ENCODE data around the gene GADL1. TPM values are rescaled to one million over a fixed set of nuclear protein-coding genes. Genes with fewer than 3 reads are reported as not detected.
A peak's percentile ranks its signal among the peaks of the same experiment; 100 is the strongest.

GADL1 gene
- polyA plus RNA-seq, 3 donors = 2.3 to 4.2 (median 4.1) TPM

- no peak for DNase-seq
Measured at GRCh38 chr3:30760737-30761136, 133.7 kb downstream of the GADL1 start.

DNA sequence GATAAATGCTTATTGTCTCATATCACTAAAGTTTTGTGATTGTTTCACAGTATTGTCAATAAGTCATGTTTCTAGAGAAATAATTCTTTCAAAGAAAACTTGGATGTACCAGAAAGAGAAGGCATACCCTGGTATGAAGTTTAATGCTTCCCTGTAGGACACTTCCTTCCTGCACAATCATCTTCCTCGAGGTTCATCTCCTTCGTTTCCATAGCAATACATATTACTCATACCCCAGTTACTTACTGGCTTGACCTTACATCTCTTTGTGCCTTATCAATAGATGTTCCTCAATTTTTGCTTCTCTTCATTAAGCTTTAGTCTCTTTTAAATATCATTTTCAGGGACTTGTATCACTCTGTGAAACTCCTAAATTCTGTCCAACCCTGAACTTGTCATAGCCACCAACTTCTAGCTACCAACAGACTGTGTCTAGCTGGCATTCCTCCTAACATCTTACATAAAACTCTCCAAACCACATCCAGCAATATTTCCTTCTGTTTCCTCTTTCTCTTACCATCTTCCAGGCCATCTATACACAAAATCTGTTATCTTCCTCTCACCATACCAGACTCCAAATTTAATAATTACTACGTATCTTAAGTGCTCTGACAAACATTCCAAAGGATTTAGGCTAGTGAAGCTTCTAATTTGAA lies 134.3 kb downstream of the GADL1 start:
- DNase-seq = no peak

- no peak for DNase-seq
Measured at GRCh38 chr3:30756218-30756617, 138.2 kb downstream of the GADL1 start.

GRCh38 chr3:30754426-30754825 lies 140.0 kb downstream of the GADL1 start:
- no peak for DNase-seq

GRCh38 chr3:30753766-30754165 lies 140.7 kb downstream of the GADL1 start:
- no peak for DNase-seq

DNA sequence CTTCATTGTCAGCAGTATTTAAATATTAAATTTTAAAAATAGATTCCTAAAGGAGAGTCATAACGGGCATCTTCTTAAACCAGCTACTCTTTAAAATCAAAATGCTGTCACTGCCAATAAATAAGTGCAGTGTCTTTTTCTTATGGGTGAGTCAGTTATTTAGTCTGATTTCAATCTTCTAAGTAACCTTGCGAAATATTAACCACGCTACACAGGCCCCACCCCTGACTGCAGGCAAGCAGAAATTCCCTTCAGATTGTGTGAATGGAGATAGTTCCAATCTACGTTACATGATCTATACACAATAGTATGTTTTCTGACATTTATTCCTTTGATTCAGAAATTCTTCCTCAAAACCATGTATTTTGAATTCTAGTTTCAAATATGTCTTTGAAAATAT lies 141.5 kb downstream of the GADL1 start:
- DNase-seq = no peak

DNA sequence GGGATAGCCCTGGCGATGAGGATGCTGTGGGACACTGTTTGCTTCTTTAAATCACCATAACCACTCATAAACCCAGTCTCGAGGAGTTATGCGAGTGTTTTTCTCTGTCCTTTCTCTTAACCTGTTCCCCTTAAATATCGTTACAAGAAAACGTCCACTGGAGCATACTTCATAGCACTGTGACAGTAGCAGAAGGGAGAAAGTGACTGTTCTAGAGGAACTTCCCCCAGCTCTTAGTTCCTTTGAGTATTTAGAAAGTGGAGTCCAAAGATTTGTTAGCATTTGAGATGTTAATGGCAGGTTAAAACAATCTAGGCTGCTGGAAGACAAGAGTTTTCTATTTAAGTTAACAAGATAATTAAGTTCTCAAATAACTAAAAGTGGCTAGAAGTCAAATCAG lies 142.0 kb downstream of the GADL1 start:
- no peak for DNase-seq

DNA sequence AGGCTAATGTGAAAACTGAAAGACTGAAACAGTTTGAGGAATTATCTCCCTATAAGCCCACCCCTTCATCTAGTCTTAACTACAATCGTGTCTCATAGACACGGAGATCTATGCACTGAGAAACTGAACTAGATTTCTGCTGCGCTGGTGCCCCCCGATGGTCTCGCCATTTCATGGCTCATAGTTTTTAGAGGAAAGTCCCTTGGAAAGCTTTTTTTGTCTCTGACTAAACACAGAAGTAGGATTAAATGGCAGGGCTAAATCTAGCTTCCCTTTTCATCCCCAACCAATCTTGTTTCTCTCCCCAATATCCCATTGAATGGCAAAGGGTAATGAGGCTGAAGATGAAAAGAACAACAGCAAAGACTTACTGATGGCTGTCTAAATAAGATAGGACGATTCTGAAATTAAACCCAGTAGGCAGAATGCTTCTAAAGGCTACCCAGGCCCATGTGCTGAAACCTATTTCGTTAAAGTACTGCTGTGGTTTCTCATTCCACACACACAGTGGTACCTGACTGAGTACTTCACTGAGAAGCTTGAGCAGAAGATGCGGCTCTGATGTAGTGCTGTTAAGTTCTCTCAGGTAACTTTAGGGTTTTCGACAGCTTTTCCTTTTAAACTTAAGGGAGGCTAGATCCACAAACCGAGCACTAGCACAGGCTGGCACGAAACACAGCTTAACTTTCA lies 142.7 kb downstream of the GADL1 start:
- DNase-seq = peak; percentile 23

- DNase-seq = no peak
Measured at GRCh38 chr3:30750967-30751366, 143.5 kb downstream of the GADL1 start.

GRCh38 chr3:30749230-30749629 lies 145.2 kb downstream of the GADL1 start:
- DNase-seq = no peak

- DNase-seq = no peak
Measured at GRCh38 chr3:30747771-30748281, 146.6 kb downstream of the GADL1 start.

DNA sequence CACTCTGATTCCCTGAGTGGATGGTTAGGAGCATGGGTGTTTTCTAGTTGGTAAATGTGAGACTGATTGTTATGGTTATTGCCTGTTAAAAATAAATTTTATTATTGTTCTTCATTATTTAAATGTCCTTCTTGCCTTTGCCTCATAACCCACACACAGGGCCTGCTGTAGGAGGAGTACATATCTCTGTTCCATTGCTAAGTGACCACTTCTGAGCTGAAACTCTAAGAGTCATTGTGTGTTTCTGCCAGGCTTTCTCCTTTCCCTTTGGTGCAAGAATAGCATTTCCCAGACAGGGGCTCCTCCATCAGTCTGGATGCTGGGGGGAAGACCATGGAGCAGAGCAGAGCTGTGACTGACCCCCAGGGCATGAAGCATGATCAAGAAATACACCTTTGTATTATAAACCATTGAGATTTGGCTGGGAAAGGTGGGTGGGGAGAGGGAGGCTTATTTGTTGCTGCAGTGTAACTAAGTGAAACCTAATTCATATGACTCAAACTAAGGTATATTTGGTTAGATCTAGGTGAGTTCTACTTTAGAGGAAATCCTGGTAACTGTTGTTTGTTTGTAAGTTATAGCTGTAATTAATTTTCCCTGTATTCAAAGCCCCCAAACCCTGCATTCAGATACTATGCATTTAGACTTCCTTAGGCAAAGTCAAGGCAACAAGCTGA lies 150.7 kb downstream of the GADL1 start:
- DNase-seq = no peak

DNA sequence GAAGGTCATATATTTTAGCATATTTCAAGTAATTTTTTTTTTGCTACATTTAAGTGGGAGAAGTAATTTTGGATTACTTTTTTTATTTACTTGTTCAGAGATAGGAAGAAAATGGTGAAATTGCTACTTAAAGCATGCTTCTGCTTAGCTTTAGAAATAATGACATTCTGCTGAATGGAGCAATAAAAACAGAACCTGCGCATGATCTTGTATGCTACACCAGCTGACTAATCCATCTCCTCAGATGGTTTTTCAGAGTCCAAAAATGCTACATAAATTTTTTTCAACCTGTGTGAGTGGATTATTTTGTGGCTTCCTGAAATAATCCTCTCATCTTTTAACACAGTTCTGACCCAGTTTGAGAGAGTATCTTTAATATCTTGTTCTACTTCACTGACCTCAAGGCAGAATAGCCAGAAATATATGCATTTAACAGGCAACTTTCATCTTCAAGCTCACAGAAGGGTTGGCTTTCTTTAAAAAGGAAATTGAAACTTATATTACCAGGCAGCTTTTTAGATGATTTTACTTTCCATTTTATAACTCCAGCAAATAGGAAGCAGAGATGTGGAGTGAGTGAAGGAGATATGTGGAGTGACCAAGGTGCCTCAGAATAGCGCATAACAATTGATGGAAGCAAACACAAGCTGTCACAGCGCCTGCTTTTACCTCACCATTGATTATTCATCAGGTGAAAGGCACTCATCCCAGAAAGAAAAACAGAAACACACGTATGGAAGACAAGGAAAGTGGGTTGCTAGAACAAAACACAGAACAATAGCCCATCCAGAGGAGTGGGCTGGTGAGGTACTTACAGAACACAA lies 151.5 kb downstream of the GADL1 start:
- DNase-seq = no peak

- no peak for DNase-seq
Measured at GRCh38 chr3:30741889-30742288, 152.6 kb downstream of the GADL1 start.

DNA sequence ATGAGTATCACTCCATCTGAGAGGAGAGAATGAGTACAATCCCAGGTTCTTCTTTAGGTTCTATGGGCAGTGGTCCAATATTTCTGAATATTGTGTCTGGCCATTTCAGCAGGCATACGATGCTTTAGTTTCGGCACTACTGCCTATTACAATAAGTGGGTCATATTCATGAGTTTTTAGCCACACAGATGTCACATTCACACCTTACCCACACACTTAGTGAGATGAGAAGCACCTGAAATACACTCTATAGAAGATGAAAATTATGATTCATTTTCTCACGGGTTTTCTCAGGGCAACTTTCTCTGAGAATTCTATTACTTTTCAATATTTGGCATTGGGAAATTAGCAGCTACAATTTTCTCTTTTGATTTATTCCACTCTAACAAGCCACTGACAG lies 155.9 kb downstream of the GADL1 start:
- DNase-seq = no peak

- no peak for DNase-seq
Measured at GRCh38 chr3:30737743-30738499, 156.5 kb downstream of the GADL1 start.

- no peak for DNase-seq
Measured at GRCh38 chr3:30733696-30734095, 160.8 kb downstream of the GADL1 start.

DNA sequence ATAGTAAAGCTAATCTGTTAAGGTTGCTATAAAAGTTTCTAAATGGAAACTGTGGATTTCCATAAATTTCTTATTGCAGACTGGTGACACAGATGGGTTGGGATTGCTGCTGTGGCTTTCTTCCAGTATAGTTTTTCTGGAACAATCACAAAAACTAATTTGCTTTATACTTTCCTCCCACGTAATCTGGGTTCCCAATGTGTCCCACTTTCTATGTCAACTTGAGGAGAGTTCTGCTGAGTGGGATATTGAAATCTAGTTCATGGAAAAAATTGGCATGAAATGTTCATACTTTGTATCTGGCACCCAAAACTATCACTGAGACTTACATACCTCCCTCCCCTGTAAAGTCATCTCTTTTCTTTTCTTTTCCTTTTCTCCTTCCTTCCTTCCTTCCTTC lies 161.3 kb downstream of the GADL1 start:
- no peak for DNase-seq

GRCh38 chr3:30730967-30731366 lies 163.5 kb downstream of the GADL1 start:
- no peak for DNase-seq

GRCh38 chr3:30729936-30730335 lies 164.5 kb downstream of the GADL1 start:
- no peak for DNase-seq

- no peak for DNase-seq
Measured at GRCh38 chr3:30729512-30729911, 164.9 kb downstream of the GADL1 start.

Data from renal pelvis (tissue), 4 donors.